Fibroblast of lung (primary cell): ENCODE data around the gene DERL3. TPM values are rescaled to one million over a fixed set of nuclear protein-coding genes. Genes with fewer than 3 reads are reported as not detected.

Experiments
- DNase-seq, 2 donors: peaks; one replicate each; pipeline versions ENCODE4 v3.0.0 to v3.0.0-alpha.2; 2010; ENCODE audit warnings: low read depth in 2 of 2
- H2AFZ ChIP-seq: 2 replicates; pipeline ENCODE4 v1.5.1; 2012; ENCODE audit warnings: low read length, control low read depth, inconsistent platforms
- H3K27ac ChIP-seq: 2 replicates; pipeline ENCODE4 v1.5.1; 2011; ENCODE audit warnings: low read length, control low read depth; ENCODE audit not compliant: insufficient read depth
- H3K27me3 ChIP-seq: 2 replicates; pipeline ENCODE4 v1.5.1; 2011; ENCODE audit warnings: mild to moderate bottlenecking, low read length; ENCODE audit not compliant: control insufficient read depth, insufficient read depth
- H3K36me3 ChIP-seq: 2 replicates; pipeline ENCODE4 v1.5.1; 2011; ENCODE audit warnings: low read length; ENCODE audit not compliant: control insufficient read depth, insufficient read depth
- H3K4me1 ChIP-seq: 2 replicates; pipeline ENCODE4 v1.5.1; 2011; ENCODE audit warnings: low read length; ENCODE audit not compliant: control insufficient read depth, insufficient read depth; ENCODE audit errors: extremely low read depth
- H3K4me2 ChIP-seq: 2 replicates; pipeline ENCODE4 v1.5.1; 2011; ENCODE audit warnings: low read length, control low read depth; ENCODE audit not compliant: insufficient read depth; ENCODE audit errors: extremely low read depth
- H3K4me3 ChIP-seq, 4 experiments: fragments of 200-600 bp in 1 of 4; sonication (generic) in 1 of 4; replicated peaks in 1 of 4; 2 replicates each; pipeline ENCODE4 v1.5.1; 2011 to 2016; ENCODE audit warnings: low read length in 4 of 4, low read depth in 3 of 4, mild to moderate bottlenecking in 3 of 4, control low read depth in 2 of 4, inconsistent platforms in 1 of 4, mixed read lengths in 1 of 4; ENCODE audit not compliant: insufficient read depth in 1 of 4; ENCODE audit errors: control extremely low read depth in 1 of 4
- H3K79me2 ChIP-seq: 2 replicates; pipeline ENCODE4 v1.5.1; 2012; ENCODE audit warnings: mild to moderate bottlenecking, low read length, inconsistent platforms; ENCODE audit not compliant: control insufficient read depth, insufficient read depth
- H3K9ac ChIP-seq: 2 replicates; pipeline ENCODE4 v1.5.1; 2011; ENCODE audit warnings: mild to moderate bottlenecking, low read length, control low read depth; ENCODE audit not compliant: insufficient read depth
- H3K9me3 ChIP-seq: 2 replicates; pipeline ENCODE4 v1.5.1; 2012; ENCODE audit warnings: low read depth, low read length; ENCODE audit not compliant: control insufficient read depth, insufficient read depth
- H4K20me1 ChIP-seq: 2 replicates; pipeline ENCODE4 v1.5.1; 2011; ENCODE audit warnings: low read length; ENCODE audit not compliant: control insufficient read depth, insufficient read depth; ENCODE audit errors: extremely low read depth
- EZH2 ChIP-seq: IDR thresholded peaks from 2 replicates; pipeline ENCODE4 v1.5.1; 2012; ENCODE audit warnings: low read length, control low read depth, mild to moderate bottlenecking; ENCODE audit errors: missing control alignments
- polyA plus RNA-seq, 2 donors: library from polyadenylated mRNA; depleted of rRNA in 1 of 2; stranded (reverse) in 1 of 2; unstranded in 1 of 2; fragments of >200 nt; gene quantifications; 2 replicates each; pipeline ENCODE4 v1.2.1, GENCODE V29; 2011 to 2012; ENCODE audit warnings: missing spikeins in 1 of 2
- total RNA-seq: library from RNA; depleted of rRNA; stranded (reverse); fragments of >200 nt; gene quantifications from 2 replicates; pipeline ENCODE4 v1.2.1, GENCODE V29; 2014
- TF ChIP-seq, protein P1 (sequence below), 2 donors: IDR thresholded peaks in 1 of 2; conservative IDR thresholded peaks in 1 of 2; 1 replicate in 1 of 2; 2 replicates in 1 of 2; pipeline ENCODE4 v1.5.1; 2011 to 2012; ENCODE audit warnings: low read length in 2 of 2, control low read depth in 1 of 2, inconsistent platforms in 1 of 2, low read depth in 1 of 2, mild to moderate bottlenecking in 1 of 2

DERL3 gene
- total and polyA plus RNA-seq, 2 donors (not counting 1 experiment from before 2014, with no cell fraction given) = 0.42 to 0.50 TPM

DNA sequence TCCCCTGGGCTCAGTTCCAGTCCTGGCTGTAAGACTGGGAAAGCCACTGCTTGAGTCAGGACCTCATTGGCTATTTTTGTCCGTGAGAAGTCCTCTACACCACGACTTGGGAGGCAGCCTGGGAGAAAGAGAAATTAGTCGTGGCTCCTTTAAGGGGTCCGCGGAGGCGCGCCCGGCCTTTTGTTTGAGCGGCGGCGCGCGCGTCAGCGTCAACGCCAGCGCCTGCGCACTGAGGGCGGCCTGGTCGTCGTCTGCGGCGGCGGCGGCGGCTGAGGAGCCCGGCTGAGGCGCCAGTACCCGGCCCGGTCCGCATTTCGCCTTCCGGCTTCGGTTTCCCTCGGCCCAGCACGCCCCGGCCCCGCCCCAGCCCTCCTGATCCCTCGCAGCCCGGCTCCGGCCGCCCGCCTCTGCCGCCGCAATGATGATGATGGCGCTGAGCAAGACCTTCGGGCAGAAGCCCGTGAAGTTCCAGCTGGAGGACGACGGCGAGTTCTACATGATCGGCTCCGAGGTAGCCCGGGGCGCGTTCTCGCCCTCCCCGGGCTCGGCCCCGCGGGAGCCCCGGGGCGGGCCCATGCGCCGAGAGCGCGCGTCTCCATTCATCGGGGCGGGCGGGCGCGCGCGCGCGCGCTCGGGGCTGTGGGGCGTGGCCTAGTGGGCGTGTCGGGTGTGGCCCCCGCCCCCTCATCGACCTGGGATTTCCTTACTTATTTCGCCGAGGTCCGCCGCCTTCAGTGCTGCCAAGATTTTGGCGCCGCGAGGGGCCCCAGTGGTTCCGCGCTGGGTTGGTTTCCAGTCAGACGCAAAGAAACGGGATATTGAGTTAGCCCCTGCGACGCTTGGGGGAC is 51.8 kb downstream of the DERL3 start, which contains the start of gene SMARCB1:
SMARCB1 (plus strand) TSS at position 215 of the 848 bp plus-strand sequence; CDS start at position 419, 204 bp downstream.
- peak; percentile 92 to 94 for DNase-seq
- Histone ChIP-seq H3K27ac (peak within 1 kb of the TSS; percentile 95), H3K4me1 (peaks cover 13% of the 10 kb centered on the region), H3K9me3 (no peaks in the 10 kb centered on the region), H3K4me2 (peak within 1 kb of the TSS; percentile 95), H3K79me2 (peaks cover 43% of the 10 kb centered on the region), H3K9ac (peak within 1 kb of the TSS; percentile 99), H3K36me3 (peaks cover 1% of the 10 kb centered on the region), H3K27me3 (no peaks in the 10 kb centered on the region), H2AFZ (peak within 1 kb of the TSS; percentile 2), H4K20me1 (no peaks in the 10 kb centered on the region), H3K4me3 (peak within 1 kb of the TSS; percentile 71 to 94 (median 86))
- no peak for TF ChIP-seq EZH2
- TF ChIP-seq, protein P1, sequence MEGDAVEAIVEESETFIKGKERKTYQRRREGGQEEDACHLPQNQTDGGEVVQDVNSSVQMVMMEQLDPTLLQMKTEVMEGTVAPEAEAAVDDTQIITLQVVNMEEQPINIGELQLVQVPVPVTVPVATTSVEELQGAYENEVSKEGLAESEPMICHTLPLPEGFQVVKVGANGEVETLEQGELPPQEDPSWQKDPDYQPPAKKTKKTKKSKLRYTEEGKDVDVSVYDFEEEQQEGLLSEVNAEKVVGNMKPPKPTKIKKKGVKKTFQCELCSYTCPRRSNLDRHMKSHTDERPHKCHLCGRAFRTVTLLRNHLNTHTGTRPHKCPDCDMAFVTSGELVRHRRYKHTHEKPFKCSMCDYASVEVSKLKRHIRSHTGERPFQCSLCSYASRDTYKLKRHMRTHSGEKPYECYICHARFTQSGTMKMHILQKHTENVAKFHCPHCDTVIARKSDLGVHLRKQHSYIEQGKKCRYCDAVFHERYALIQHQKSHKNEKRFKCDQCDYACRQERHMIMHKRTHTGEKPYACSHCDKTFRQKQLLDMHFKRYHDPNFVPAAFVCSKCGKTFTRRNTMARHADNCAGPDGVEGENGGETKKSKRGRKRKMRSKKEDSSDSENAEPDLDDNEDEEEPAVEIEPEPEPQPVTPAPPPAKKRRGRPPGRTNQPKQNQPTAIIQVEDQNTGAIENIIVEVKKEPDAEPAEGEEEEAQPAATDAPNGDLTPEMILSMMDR (conservative IDR thresholded peaks at IDR 0.05 in 1 of 2, IDR thresholded peaks at IDR 0.05 in 1 of 2; ENCODE audit: low read depth in 1 of 2, low read length in 2 of 2) = no peak

DNA sequence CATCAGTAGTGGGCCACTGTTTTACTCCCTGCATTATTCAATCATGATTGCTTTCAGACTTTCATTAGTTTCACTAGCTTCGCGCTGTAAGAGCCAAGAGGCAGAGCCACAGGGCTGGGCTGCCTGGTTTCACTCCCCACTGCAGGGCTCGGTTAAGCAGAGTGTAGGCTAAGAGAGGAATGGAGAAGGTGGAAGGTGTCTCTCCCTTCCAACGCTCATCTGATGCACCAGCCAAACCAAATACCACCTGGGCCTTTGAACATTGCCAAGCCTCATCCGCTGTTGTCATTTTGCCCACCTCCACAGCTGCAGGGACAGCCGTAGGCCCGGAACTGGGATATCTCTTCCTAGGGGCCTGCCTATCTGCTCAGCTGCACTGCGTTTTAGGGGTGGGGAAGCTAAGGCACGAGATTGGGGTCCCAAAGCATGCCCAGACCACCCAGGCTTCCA is 52.5 kb downstream of the DERL3 start:
- Histone ChIP-seq H3K4me2 (peak overlapping the region; percentile 90), H3K27ac (peak overlapping the region; percentile 95), H3K27me3 (no peaks in the 10 kb centered on the region), H3K9ac (peak overlapping the region; percentile 32), H3K79me2 (peaks cover 36% of the 10 kb centered on the region), H3K4me1 (peaks cover 11% of the 10 kb centered on the region), H3K9me3 (no peaks in the 10 kb centered on the region), H3K4me3 (peak overlapping the region; percentile 5 to 94 (median 50)), H4K20me1 (no peaks in the 10 kb centered on the region), H2AFZ (peak overlapping the region; percentile 2), H3K36me3 (no peaks in the 10 kb centered on the region)
- no peak for TF ChIP-seq EZH2
- TF ChIP-seq, protein P1 (conservative IDR thresholded peaks at IDR 0.05 in 1 of 2, IDR thresholded peaks at IDR 0.05 in 1 of 2; ENCODE audit: low read depth in 1 of 2, low read length in 2 of 2) = no peak
- no peak for DNase-seq

Other genes starting within 250 kb of the DERL3 start
- 0.26 TPM in 1 of 2 replicates, not detected in the other for gene DRICH1, start 206.7 kb downstream of the DERL3 start, total RNA-seq
- not detected in 2 replicates for gene DRICH1, start 206.7 kb downstream of the DERL3 start, polyA plus RNA-seq
- not detected in 2 replicates for gene RGL4, start 148.0 kb downstream of the DERL3 start, total RNA-seq
- not detected in 2 replicates for gene RGL4, start 148.0 kb downstream of the DERL3 start, polyA plus RNA-seq
- 2.8 and 3.1 TPM in 2 replicates for gene ZNF70, start 87.9 kb downstream of the DERL3 start, total RNA-seq
- 1.0 and 1.2 TPM in 2 replicates for gene ZNF70, start 87.9 kb downstream of the DERL3 start, polyA plus RNA-seq
- gene VPREB3, start 84.6 kb downstream of the DERL3 start, total RNA-seq = not detected in 2 replicates
- gene VPREB3, start 84.6 kb downstream of the DERL3 start, polyA plus RNA-seq = not detected in 2 replicates
- 2.5 and 3.9 TPM in 2 replicates for gene C22orf15, start 76.0 kb downstream of the DERL3 start, total RNA-seq
- 0.71 and 1.4 TPM in 2 replicates for gene C22orf15, start 76.0 kb downstream of the DERL3 start, polyA plus RNA-seq
- gene CHCHD10, start 71.0 kb downstream of the DERL3 start, total RNA-seq = 3.6 and 5.4 TPM in 2 replicates
- gene CHCHD10, start 71.0 kb downstream of the DERL3 start, polyA plus RNA-seq = 7.5 and 11.4 TPM in 2 replicates
- gene MMP11, start 66.2 kb downstream of the DERL3 start, total RNA-seq = 8.8 and 11.3 TPM in 2 replicates
- gene MMP11, start 66.2 kb downstream of the DERL3 start, polyA plus RNA-seq = 4.5 and 8.3 TPM in 2 replicates
- gene SMARCB1, start 52.0 kb downstream of the DERL3 start, total RNA-seq = 19.0 and 20.5 TPM in 2 replicates
- gene SMARCB1, start 52.0 kb downstream of the DERL3 start, polyA plus RNA-seq = 86.4 and 126 TPM in 2 replicates
- 8.7 and 14.9 TPM in 2 replicates for gene SLC2A11, start 18.9 kb upstream of the DERL3 start, total RNA-seq
- 3.9 and 5.8 TPM in 2 replicates for gene SLC2A11, start 18.9 kb upstream of the DERL3 start, polyA plus RNA-seq
- gene MIF, start 55.4 kb upstream of the DERL3 start, total RNA-seq = 168 and 283 TPM in 2 replicates
- gene MIF, start 55.4 kb upstream of the DERL3 start, polyA plus RNA-seq = 75.0 and 97.3 TPM in 2 replicates
- gene GSTT2B, start 122.2 kb upstream of the DERL3 start, total RNA-seq = 0.26 and 9.9 TPM in 2 replicates
- 21.0 and 38.1 TPM in 2 replicates for gene GSTT2B, start 122.2 kb upstream of the DERL3 start, polyA plus RNA-seq
- 2.1 and 4.1 TPM in 2 replicates for gene DDTL, start 127.9 kb upstream of the DERL3 start, total RNA-seq
- gene DDTL, start 127.9 kb upstream of the DERL3 start, polyA plus RNA-seq = 0.36 and 0.51 TPM in 2 replicates
- gene DDT, start 135.4 kb upstream of the DERL3 start, total RNA-seq = 72.4 and 111 TPM in 2 replicates
- 79.5 and 79.8 TPM in 2 replicates for gene DDT, start 135.4 kb upstream of the DERL3 start, polyA plus RNA-seq
- 0.33 TPM in 1 of 2 replicates, not detected in the other for gene GSTT2, start 141.1 kb upstream of the DERL3 start, total RNA-seq
- 1.9 and 2.4 TPM in 2 replicates for gene GSTT2, start 141.1 kb upstream of the DERL3 start, polyA plus RNA-seq
- not detected in 2 replicates for gene GSTT4, start 166.4 kb upstream of the DERL3 start, total RNA-seq
- not detected in 2 replicates for gene GSTT4, start 166.4 kb upstream of the DERL3 start, polyA plus RNA-seq
- 29.3 and 47.1 TPM in 2 replicates for gene CABIN1, start 172.3 kb upstream of the DERL3 start, total RNA-seq
- gene CABIN1, start 172.3 kb upstream of the DERL3 start, polyA plus RNA-seq = 4.7 and 5.7 TPM in 2 replicates